HG03097 (cell line): ENCODE results near the gene WNT7B.

Source experiments
- ATAC-seq: cut with Tn5 transposase; IDR thresholded peaks from one replicate; pipeline ENCODE4 v1.9.1; 2021; ENCODE audit not compliant: unreplicated experiment, low FRiP score

The WNT7B gene

DNA sequence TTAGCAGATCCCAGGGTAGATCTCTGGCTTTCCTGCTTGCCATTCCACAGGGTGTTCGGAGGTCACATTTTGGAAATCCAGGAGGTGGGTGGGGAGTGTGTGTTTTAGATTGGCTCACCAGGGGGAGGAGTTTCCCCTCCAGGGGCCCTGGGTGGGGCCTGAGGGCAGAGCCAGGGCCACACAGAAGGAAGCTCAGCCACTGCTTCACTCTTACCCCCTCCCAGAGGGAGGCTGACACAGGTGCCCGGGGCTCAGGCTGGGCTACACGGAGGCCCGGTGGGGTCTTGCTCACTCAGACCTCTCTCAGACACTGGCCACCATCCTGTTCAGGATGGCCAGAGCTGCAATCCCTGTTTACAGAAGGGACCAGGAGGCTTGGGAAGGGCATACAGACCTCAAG is 2.5 kb downstream of the WNT7B start:
- no peak for ATAC-seq

DNA sequence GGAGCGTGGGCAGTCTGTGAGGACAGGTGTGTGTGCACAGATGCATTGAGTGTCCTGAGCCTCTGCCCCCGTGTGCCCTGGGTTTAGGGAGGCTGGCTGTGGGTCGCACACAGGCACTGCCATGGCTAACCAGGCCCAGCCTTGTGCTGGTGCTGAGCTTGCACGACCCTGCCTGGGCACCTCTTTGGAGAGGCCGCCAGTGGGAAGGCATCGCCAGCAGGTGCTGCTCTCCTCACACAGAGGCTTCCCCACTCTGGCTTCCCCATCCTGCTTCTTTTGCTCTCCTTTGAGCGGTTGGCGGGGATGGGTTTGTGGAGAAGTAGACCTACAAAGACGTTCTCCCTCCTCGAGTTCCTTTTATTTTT is 4.1 kb downstream of the WNT7B start:
- no peak for ATAC-seq

DNA sequence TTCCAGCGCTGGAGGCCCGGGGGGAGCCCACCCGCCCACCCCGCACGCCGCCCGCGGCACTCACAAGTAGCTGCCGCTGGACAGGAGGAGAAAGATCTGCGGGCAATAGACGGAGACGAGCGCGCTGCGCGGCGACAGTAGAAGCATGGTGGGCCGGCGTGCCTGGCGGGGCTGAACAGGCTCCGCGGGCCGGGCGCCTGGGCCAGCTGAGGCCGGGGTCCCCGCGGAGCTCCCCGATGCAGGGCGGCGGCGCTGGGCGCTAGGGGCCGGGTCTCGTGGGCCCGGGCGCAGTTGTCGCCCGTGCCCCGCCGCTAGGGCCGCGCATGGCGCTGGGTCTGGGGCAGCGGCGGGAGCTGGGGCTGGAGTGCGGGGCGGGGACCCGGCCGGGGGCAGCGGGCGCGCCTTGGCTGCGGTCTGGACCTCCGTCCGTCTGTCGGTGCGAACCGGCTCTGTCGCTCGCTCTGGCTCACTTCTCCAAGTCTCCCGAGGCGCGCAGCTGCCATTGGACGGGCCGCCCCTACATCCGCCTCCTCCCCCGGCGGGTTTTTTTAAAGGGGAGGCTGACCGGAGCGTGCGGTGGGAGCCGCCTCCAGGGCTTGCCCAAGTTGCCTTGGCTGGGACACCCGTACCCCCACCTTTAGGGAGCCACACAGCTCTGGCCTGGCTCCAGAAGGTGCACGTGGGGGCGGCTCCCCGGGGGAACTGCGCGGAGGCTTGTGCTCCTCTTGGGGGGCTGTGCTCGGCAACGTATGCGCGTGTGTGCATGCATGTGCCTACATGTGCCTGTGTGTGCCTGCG is 4.7 kb downstream of the WNT7B start:
- ATAC-seq: no peak

DNA sequence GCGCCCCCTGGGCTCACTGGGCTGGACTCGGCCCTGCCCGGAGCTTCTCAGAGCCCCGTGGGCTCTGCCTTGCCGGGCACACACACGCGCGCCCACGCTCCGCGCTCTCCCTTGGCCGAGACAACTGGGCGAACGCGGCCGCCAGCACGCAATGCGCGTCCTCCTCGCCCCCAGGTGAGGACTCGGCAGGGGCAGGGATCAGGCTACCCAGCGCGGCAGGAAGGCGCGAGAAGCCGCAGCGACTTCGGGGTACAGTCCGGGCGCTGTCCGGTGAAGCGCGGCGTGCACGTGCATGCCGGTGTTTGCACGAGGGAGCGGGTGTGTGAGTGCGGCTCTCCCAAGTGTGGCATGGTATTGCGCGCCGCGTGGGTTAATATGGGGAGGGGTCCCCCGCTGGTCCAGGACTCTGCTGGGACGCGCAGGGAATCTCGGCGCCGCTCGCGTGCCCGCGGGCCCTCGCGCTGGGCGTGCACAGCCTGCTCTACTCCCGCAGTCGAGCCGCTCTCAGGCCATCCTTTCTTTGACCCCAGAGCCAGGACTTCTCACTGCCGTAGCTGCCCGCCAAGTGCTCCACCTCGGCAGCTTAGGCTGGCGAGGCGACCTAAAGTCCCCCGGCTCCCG is 5.4 kb downstream of the WNT7B start:
- ATAC-seq: no peak

DNA sequence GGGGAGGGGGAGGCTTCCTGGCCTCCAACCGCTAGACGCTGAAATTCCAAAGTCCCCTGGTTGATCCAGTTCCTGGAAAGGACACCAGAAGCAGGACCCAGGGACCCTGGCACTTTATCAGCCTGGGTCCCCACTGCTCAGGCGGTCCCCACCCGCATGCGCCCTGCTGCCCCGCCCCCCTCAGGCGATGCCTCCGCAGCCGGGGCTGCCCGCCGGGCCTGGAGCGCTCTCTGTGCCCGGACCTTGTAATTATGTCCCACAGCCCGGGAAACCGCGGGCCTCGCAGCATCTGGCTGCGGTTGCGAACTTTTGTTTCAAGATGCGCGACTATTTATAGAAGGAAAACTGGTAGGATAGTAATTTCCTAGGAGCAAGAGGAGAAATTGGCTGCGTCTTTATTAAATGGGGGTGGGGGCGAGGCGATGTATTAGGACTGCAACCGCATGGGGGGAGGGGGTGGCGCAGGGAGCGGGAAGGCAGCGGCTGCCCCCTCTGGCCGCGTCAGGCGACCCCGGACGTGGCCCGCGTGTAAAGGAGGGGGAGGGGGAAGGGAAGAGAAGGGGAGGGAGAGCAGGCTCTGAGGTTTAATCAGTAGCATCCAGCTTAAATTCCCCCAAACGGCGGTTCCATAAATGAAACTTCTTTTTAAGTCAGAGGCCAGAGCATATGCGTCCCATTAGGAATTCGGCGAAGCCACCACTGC is 6.1 kb downstream of the WNT7B start:
- ATAC-seq: no peak

DNA sequence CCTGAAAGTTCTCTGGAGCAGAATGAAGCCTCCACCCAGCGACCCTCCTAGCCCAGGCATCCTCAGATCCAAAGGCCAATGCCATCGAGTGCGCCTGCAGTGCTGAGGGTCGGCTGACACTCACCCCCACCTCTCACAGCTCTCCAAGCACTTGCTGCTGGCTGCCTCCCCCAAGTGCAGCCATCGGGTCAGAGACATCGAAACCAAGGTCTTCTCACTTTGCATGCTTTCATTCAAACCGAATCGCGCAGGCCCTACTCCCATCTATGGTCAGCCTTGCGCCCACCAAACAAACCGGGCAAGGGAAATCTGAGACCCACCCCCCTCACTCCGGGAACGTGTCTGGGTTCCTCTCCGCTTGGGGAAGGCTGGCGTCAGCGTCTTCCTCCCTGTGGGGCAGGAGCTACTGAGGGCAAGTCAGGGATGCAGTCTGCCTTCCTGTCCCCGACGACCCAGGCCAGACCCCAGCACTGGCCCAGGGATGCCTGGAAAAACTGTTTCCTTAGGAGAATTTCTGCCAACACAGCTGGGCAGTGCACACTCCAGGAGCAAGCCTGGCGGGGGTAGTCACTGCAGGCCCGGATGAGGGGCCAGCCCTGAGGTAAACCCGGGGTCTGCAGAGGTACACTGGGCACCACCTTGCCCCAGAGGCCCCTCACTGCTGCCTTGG is 7.0 kb downstream of the WNT7B start:
- no peak for ATAC-seq

DNA sequence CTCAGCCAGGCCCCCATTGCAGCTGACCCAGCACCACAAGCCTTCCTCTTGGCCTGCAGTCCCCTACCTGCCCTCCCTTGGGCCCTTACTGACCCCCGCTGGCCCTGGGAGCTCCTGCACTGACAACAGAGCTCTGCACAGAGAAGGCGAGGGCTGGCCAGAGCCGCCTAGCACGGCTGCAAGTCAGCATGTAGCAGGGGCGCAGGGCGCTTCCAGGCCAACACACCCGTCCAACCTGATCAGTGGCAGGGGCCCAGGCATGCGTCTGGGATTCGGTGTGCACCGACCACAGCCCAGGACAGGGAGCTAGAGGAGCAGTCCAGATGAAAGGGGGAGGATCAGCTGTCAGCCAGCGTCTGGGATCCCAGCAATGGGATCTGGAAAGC is 7.6 kb downstream of the WNT7B start:
- no peak for ATAC-seq

DNA sequence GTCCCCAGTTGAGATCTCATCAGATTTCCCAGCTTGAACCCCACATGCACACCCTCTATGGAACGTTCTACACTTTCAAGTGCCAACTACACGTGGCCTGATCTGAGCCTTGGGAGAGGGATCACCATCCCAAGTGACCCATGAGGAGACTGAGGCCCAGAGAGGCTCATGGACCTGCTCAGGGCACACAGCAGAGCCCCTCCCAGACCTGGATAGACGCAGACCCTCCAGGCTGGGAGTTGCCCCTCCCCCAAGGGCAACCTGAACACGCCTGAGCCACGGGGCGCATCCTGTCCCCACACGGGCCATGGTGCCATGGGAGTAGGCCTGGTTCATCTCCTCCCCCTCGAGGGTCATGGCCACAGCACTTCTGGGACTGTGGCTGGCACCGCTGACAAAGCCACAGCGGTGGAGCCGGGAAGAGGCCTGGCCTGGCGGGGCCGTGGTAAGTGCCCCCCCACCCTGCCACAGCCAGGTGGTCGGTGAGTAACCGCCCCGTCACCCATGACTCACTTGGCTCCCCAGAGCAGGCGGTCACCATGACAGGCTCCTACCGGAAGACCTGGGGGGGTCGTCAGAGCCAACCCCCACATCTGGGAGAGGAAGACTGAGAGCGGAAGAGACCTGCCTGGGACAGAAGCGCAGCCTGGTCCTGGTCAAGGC is 8.1 kb downstream of the WNT7B start:
- no peak for ATAC-seq

DNA sequence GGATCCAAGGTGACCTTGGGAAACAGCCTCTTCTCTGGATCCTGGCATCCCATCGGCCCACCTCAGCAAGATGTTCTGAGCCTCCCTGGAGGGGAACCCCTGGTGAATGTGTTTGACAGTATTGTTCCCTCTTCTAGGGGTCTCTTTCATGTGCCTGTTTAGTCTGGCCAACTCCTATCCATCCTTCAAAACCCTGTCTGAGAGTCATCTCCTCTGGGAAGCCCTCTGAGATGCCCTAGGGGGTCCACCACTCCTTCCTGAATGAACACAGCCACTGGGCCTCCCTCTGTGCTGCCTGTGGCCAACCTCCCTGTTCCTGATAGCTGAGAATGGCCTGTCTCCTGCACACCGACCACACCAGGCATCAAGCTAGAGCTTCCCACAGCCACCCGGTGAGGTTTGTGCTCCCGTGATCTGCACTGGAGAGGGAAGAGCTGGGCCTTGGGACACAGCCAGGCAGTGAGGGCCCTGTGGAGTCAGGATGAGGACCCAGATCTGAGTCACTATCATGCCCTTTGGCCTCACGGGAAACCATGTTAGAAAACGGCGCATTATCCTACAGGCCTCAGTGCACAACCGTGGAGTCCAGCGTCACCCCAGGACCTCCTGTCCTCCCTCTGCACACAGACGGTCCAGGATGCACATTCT is 8.8 kb downstream of the WNT7B start:
- ATAC-seq: no peak

DNA sequence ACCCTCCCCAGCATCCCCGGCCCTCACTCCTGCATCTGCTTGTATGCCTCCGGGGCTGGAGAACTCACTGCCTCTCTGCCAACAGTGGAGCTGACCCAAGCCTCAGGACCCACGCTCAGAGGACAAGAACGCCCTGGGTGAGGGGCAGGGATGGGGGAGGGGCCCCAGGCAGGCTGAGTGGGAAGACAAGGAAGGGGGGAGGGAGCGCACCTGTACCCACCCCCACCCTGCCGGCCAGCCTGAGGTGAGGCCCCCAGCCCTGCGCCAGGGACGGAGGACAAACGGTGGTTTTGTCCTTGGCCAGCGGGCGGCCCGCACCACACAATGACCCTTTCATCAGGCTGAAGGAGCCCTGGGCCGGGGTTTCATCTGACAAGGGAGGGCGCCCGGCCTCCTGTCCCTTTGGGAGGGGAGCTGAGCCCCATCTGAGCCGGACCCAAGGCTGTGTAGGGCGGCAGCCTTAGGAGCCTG is 10.0 kb downstream of the WNT7B start:
- no peak for ATAC-seq

DNA sequence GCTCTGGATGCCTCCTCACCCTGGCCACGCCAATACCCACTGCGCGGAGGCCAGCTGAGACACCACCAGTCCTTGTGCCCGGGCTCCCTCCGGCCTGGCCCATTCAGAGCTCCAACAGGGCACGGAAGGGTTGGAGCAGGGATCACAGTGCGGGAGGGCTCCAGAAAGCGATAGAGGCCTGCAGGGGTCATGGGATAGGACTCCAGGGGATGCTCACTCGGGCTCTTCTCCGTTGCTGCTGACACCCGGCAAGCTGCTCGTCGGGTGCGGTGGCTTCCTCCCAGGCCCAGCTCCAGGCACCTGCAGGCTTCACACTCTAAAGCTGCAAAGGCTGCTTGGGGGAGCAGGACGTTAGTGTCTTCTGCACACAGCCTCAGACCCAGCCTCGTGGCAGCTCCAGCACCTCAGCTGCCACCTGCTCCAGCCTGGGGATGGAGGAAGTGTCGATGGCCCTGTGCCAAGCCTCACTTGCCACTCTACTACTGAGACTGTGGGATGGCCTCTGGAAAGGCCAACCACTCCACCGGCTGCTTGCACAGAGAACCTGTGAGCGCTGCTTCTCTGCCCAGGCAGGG is 10.6 kb downstream of the WNT7B start:
- no peak for ATAC-seq

DNA sequence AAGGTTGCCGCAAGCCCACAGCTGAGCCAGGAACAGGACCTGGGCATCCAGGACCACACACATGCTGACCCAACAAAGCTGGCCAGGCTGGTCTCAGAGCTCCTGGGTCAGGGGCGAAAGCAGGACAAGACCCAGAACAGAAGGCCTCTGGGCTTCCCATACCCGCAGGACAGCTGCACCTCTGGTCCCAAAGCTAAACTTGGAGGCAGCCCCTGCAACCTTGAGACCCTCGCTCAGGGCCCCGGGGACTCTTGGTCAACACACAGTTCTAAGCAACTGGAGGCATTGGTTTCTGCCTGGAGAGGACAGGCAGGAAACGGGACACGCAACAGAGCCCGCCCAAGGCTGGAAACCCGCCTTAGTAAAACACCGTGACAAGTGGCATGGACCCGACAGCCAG is 11.4 kb downstream of the WNT7B start:
- ATAC-seq: no peak

DNA sequence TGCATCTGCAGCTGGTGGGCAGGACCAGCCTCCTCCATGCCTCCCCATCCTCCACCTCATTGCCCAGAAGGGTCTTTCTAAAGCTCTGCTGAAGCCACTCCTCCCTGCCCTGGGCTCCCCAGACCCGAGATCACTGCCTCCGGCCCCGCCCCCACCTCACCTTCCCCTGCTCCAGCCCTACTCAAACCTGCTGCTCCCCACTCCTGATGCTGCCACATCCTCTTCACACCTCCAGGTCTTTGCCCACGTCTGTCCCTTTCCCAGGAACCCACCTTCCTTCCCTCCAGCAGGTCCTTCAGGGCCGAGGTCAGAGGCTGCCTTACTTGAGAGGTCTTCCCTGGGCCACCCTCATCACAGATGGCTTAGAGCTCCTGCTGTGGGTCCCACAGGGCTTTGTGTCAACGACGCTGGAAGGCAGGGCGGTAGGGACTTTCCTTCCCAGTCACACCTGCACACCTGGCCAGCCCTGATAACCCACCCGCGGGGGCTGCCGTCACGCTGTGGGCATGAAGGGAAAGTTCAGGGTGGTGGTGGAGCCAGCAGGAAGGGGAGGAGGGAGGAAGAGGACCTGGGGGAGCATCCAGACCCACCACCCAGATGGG is 11.9 kb downstream of the WNT7B start:
- no peak for ATAC-seq

DNA sequence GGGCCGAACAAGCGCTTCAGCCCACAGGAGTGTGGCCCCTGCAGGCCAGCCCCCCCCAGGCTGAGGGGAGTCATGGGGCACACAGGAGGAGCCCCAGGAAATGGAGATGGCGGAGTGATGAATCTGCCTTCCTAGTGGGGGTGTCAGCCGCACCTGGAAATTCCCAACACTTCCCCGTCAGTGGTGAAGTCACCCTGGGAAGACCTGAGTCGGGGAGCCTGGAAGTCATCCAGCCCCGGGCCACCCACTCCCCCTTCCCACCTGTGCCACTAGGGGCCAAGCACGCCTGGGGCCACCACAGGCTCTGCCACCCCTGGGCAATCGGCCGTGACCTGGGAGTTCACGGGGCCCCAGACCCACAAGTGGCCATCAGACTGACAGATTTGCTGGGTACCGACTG is 12.6 kb downstream of the WNT7B start:
- no peak for ATAC-seq

DNA sequence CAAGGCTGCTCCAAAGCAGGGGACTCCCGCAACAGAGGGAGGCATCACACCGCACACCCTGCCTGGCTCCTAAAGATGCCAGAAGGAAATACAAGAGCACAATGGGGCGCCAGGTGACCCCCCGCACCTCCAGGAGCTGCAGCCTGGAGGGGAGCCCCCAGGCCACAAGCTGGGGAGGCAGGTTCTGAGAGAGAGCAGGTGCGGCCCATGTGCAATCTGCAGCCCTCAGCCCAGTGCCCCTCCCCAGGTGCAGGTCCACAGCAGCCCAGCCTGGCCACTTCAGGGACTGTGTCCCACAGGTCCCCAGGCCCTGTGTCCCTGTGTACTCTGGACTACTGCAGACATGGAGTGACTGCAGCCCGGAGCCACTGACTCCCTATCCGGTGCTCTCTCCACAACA is 13.1 kb downstream of the WNT7B start:
- no peak for ATAC-seq

DNA sequence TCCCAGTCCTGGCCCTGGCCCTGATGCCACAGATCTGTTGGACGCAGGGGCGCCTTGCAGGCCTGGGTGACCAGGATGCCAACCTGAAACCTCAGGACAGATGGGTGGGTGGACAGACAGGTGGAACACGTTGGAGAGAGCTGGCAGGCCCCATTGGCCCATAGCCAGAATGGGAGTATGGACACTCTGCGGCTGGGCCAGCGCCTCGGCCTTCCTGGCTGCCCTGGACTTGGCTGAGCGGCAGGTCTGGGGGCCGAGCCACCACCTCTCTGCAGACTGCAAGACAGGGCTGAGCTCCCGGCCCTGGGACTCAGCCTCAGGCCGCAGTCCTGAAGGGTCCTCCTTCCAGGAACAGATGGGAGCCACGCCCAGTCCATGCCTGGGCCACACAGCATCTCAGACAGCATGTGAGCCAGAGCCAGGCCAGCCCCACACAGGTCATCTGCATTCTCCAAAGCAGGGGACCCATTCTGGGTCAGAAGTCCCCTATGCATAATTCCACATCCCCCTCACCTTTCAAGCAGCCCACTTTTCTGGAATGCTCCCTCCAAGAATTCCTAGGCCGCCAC is 14.1 kb downstream of the WNT7B start:
- ATAC-seq: no peak

DNA sequence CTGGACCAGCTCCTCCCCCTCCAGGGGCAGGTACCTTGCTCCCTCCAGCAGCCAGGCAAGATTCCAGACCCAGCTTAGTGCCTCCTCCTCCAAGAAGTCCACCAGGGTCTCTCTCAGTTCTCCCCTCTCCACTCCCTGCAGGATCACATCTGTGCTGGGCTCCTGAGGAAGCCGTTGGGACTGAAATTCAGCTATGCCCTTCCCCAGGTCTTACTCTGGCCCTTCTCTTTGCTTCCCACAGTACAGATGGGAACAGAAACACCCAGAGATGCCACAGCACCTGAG is 14.6 kb downstream of the WNT7B start:
- no peak for ATAC-seq

DNA sequence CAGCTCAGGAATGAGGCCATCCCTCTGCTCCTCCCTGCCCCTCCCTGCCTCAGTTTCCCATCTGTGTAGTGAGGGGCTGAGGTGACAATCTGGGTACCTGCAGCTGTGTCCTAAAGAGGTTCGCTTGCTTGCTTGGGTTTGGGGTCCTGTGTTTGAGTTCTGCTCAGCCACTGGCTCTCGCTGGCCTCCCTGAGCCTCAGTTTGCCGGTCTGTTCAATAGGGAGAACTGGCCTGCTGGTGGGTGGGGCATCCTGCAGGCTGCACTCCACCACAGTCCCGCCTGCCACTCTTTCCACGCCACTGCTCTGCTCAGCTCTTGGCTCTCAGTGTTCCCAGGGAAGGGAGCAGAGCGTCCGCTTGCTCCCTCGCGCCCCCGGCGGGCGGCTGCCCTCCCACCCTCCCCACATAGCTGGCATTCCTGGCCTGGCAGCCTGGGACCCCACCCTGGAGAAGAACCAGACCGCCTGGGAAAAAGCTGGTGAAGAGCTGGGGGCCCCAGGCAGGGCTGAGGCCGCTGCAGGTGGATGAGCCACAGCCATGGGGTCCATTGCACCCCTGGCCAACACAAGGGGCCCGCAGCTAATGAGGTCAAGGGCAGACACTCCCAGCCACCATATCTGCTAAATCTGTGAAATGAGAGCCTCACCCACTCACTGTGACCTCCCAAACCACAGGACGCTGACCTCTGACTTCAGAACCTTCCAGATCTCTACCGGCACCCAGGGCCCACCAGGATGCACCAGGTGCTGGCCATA is 15.1 kb downstream of the WNT7B start:
- ATAC-seq: no peak
